Measurements from ENCODE around the gene KCNJ6. TPM values are rescaled to one million over a fixed set of nuclear protein-coding genes. Genes with fewer than 3 reads are reported as not detected.

The KCNJ6 gene
- total and polyA plus RNA-seq, 3 donors from 2014 or later, result 0.24 to 0.25 (median 0.25) TPM

GRCh38 chr21:37837381-37837780 is 78.9 kb downstream of the KCNJ6 start:
- H3K27ac ChIP-seq, result no peak overlapping the region

DNA sequence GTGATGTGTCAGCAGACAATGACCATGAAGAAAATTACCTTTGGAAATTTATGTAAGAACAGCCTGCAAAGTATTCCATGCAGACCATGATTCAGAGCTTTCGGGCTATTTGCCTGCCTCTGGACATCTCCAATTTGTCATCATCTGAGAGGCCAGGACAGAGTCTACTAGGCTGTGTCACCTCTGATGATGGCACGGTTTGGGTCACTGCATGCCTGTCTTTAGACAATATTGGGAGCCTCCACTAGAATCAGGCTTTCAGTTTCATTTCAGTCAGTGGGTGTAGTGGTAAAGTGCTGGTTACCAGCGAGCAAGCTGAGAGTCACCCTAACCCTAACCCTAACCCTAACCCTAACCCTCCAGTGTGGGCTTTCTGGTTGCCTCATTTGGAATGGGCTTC is 80.8 kb downstream of the KCNJ6 start:
- intact Hi-C loops (cut with DNase I; ENCODE audit: low total_unique reads), result no loop called here
- Histone ChIP-seq H3K27me3 (no peaks in the 10 kb centered on the region), H3K4me3 (no peak overlapping the region), H3K36me3 (ENCODE audit: low read depth, missing control alignments) (no peaks in the 10 kb centered on the region), H3K9me3 (no peaks in the 10 kb centered on the region), H3K27ac (no peak overlapping the region), H3K4me1 (no peaks in the 10 kb centered on the region)
- TF ChIP-seq, protein P1, sequence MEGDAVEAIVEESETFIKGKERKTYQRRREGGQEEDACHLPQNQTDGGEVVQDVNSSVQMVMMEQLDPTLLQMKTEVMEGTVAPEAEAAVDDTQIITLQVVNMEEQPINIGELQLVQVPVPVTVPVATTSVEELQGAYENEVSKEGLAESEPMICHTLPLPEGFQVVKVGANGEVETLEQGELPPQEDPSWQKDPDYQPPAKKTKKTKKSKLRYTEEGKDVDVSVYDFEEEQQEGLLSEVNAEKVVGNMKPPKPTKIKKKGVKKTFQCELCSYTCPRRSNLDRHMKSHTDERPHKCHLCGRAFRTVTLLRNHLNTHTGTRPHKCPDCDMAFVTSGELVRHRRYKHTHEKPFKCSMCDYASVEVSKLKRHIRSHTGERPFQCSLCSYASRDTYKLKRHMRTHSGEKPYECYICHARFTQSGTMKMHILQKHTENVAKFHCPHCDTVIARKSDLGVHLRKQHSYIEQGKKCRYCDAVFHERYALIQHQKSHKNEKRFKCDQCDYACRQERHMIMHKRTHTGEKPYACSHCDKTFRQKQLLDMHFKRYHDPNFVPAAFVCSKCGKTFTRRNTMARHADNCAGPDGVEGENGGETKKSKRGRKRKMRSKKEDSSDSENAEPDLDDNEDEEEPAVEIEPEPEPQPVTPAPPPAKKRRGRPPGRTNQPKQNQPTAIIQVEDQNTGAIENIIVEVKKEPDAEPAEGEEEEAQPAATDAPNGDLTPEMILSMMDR (IDR thresholded peaks at IDR 0.05), result no peak
- no peak for TF ChIP-seq POLR2A (IDR thresholded peaks at IDR 0.05)
- WGBS, 2 donors, result 91 to 97% methylated on average over 3 of the region's 3 CpGs
- no peak for DNase-seq

More at GRCh38 chr21:37837381-37837780, 78.9 kb downstream of the KCNJ6 start:
- intact Hi-C loops (cut with DNase I; ENCODE audit: low total_unique reads), result no loop called here
- DNase-seq, result no peak
- Histone ChIP-seq H3K36me3 (ENCODE audit: low read depth, missing control alignments) (no peaks in the 10 kb centered on the region), H3K4me3 (no peak overlapping the region), H3K27me3 (no peaks in the 10 kb centered on the region), H3K4me1 (no peaks in the 10 kb centered on the region), H3K9me3 (no peaks in the 10 kb centered on the region)
- 94 to 95% methylated on average over 3 of the region's 3 CpGs for WGBS, 2 donors
- TF ChIP-seq POLR2A (IDR thresholded peaks at IDR 0.05), result no peak
- TF ChIP-seq, protein P1 (IDR thresholded peaks at IDR 0.05), result no peak

- no peak for TF ChIP-seq POLR2A (IDR thresholded peaks at IDR 0.05)
- TF ChIP-seq, protein P1 (IDR thresholded peaks at IDR 0.05), result no peak
- intact Hi-C loops (cut with DNase I; ENCODE audit: low total_unique reads), result no loop called here
- Histone ChIP-seq H3K4me1 (no peaks in the 10 kb centered on the region), H3K27ac (no peak overlapping the region), H3K9me3 (no peaks in the 10 kb centered on the region), H3K36me3 (ENCODE audit: low read depth, missing control alignments) (no peaks in the 10 kb centered on the region), H3K4me3 (no peak overlapping the region), H3K27me3 (no peaks in the 10 kb centered on the region)
- DNase-seq, result no peak
- WGBS, 2 donors, result 87 to 89% methylated on average over 6 of the region's 6 CpGs
Measured at GRCh38 chr21:37833301-37833700, 83.0 kb downstream of the KCNJ6 start.

GRCh38 chr21:37829447-37829846 is 86.8 kb downstream of the KCNJ6 start:
- Histone ChIP-seq H3K9me3 (no peaks in the 10 kb centered on the region), H3K36me3 (ENCODE audit: low read depth, missing control alignments) (no peaks in the 10 kb centered on the region), H3K4me1 (no peaks in the 10 kb centered on the region), H3K27me3 (no peaks in the 10 kb centered on the region), H3K4me3 (no peak overlapping the region), H3K27ac (no peak overlapping the region)
- WGBS, 2 donors, result 91 to 92% methylated on average over 4 of the region's 4 CpGs
- DNase-seq, result no peak
- no peak for TF ChIP-seq POLR2A (IDR thresholded peaks at IDR 0.05)
- TF ChIP-seq, protein P1 (IDR thresholded peaks at IDR 0.05), result no peak
- intact Hi-C loops (cut with DNase I; ENCODE audit: low total_unique reads), result no loop called here

DNA sequence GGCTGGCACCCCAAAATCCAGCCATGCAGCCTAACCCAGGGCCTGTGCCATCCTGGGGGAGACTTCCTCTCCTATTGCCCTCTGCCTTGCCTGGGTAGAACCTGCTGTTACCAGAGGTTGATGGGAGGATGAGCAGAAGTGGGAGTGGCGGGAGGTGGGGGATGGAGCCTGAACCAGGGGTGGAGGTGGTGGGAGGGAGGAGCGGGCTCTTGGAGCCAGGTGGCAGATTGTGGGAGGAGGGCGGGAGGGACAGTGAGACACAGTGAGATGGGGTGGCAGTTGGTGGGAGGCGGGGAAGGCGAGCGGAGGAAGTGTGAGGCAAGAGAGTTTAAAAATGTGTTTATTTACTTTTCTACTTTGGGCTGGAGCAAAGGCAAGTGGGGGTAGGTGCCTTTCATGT is 87.3 kb downstream of the KCNJ6 start:
- Histone ChIP-seq H3K4me3 (no peak overlapping the region), H3K4me1 (no peaks in the 10 kb centered on the region), H3K36me3 (ENCODE audit: low read depth, missing control alignments) (no peaks in the 10 kb centered on the region), H3K27ac (no peak overlapping the region), H3K27me3 (no peaks in the 10 kb centered on the region), H3K9me3 (no peaks in the 10 kb centered on the region)
- WGBS, 2 donors, result 60 to 67% methylated on average over 6 of the region's 6 CpGs
- no peak for DNase-seq
- intact Hi-C loops (cut with DNase I; ENCODE audit: low total_unique reads), result no loop called here
- TF ChIP-seq, protein P1 (IDR thresholded peaks at IDR 0.05), result no peak
- TF ChIP-seq POLR2A (IDR thresholded peaks at IDR 0.05), result no peak

All from testis (tissue), 3 donors.